Cardiac fibroblast (primary cell): ENCODE measurements around the gene CSK.

Experiments used
- DNase-seq, 2 donors: peaks; one replicate each; pipeline versions ENCODE4 v3.0.0 to v3.0.0-alpha.2; 2010; ENCODE audit warnings: low read depth in 2 of 2
- H3K4me3 ChIP-seq, 2 donors: replicated peaks in 1 of 2; 1 replicate in 1 of 2; 2 replicates in 1 of 2; pipeline ENCODE4 v1.5.1; 2011; ENCODE audit warnings: low read depth in 2 of 2, low read length in 2 of 2, mild to moderate bottlenecking in 2 of 2, moderate library complexity in 1 of 2
- CTCF ChIP-seq: IDR thresholded peaks from one replicate; pipeline ENCODE4 v1.5.1; 2011; ENCODE audit warnings: low read depth, mild to moderate bottlenecking, low read length, inconsistent platforms

CSK gene

GRCh38 chr15:74801311-74801997 is 19.6 kb downstream of the CSK start:
- TF ChIP-seq CTCF: no peak
- DNase-seq: no peak

GRCh38 chr15:74802290-74802689 is 20.4 kb downstream of the CSK start:
- no peak overlapping the region for H3K4me3 ChIP-seq
- TF ChIP-seq CTCF: no peak

More at GRCh38 chr15:74801311-74801997, 19.6 kb downstream of the CSK start:
- no peak overlapping the region for H3K4me3 ChIP-seq

GRCh38 chr15:74802862-74803447 is 21.1 kb downstream of the CSK start:
- no peak for DNase-seq
- no peak overlapping the region for H3K4me3 ChIP-seq
- TF ChIP-seq CTCF: no peak

More at GRCh38 chr15:74802290-74802689, 20.4 kb downstream of the CSK start:
- DNase-seq: no peak

GRCh38 chr15:74804935-74805334 is 23.1 kb downstream of the CSK start:
- TF ChIP-seq CTCF: no peak
- no peak for DNase-seq
- no peak overlapping the region for H3K4me3 ChIP-seq

- DNase-seq: no peak
- no peak overlapping the region for H3K4me3 ChIP-seq
- TF ChIP-seq CTCF: no peak
Measured at GRCh38 chr15:74807282-74807681, 25.4 kb downstream of the CSK start.

- no peak overlapping the region for H3K4me3 ChIP-seq
- peak in 1 of 2 donors; percentile 23 for DNase-seq
- no peak for TF ChIP-seq CTCF
Measured at GRCh38 chr15:74808078-74808839, 26.4 kb downstream of the CSK start.
